MM.1S (cell line): ENCODE data around the gene MEGF10.
A peak's percentile ranks its signal among the peaks of the same experiment; 100 is the strongest.

ENCODE experiments used
- DNase-seq: peaks from one replicate; pipeline ENCODE4 v3.0.0-alpha.2; 2015
- H2AFZ ChIP-seq: fragments of 300-600 bp; sonication (generic); 2 replicates; pipeline ENCODE4 v1.6.0; 2016; ENCODE audit warnings: antibody characterized with exemption, low read length
- H3F3A ChIP-seq: fragments of 300-600 bp; sonication (generic); 2 replicates; pipeline ENCODE4 v1.6.1; 2016; ENCODE audit warnings: mild to moderate bottlenecking, antibody characterized with exemption, low read length, moderate library complexity, mixed read lengths; ENCODE audit not compliant: insufficient read depth
- H3K27ac ChIP-seq: fragments of 300-600 bp; sonication (generic); 2 replicates; pipeline ENCODE4 v1.5.1; 2016; ENCODE audit warnings: mild to moderate bottlenecking, low read length
- H3K27me3 ChIP-seq: fragments of 300-600 bp; sonication (generic); replicated peaks from 2 replicates; pipeline ENCODE4 v1.6.0; 2016; ENCODE audit warnings: low read length; ENCODE audit not compliant: insufficient read depth
- H3K36me3 ChIP-seq: fragments of 300-600 bp; sonication (generic); replicated peaks from 2 replicates; pipeline ENCODE4 v1.6.1; 2016; ENCODE audit warnings: mild to moderate bottlenecking, low read length, mixed read lengths; ENCODE audit not compliant: insufficient read depth
- H3K4me1 ChIP-seq: fragments of 300-600 bp; sonication (generic); 2 replicates; pipeline ENCODE4 v1.6.1; 2016; ENCODE audit warnings: low read length, mixed read lengths
- H3K4me2 ChIP-seq: fragments of 300-600 bp; sonication (generic); 2 replicates; pipeline ENCODE4 v1.6.0; 2016; ENCODE audit warnings: low read depth, low read length
- H3K4me3 ChIP-seq: fragments of 300-600 bp; sonication (generic); 2 replicates; pipeline ENCODE4 v1.5.1; 2016; ENCODE audit warnings: low read length, mixed read lengths
- H3K79me2 ChIP-seq: fragments of 300-600 bp; sonication (generic); 2 replicates; pipeline ENCODE4 v1.6.1; 2016; ENCODE audit warnings: mixed run types, low read length, mixed read lengths
- H3K9ac ChIP-seq: fragments of 300-600 bp; sonication (generic); 2 replicates; pipeline ENCODE4 v1.6.1; 2016; ENCODE audit warnings: low read length, mixed read lengths
- H3K9me2 ChIP-seq: fragments of 300-600 bp; sonication (generic); replicated peaks from 2 replicates; pipeline ENCODE4 v1.6.1; 2016; ENCODE audit warnings: mild to moderate bottlenecking, low read length, mixed read lengths; ENCODE audit not compliant: insufficient read depth
- H3K9me3 ChIP-seq: fragments of 300-600 bp; sonication (generic); replicated peaks from 2 replicates; pipeline ENCODE4 v1.6.1; 2016; ENCODE audit warnings: mild to moderate bottlenecking, low read length, mixed read lengths; ENCODE audit not compliant: insufficient read depth
- H4K20me1 ChIP-seq: fragments of 300-600 bp; sonication (generic); 2 replicates; pipeline ENCODE4 v1.6.1; 2016; ENCODE audit warnings: mild to moderate bottlenecking, low read length, moderate library complexity, mixed read lengths; ENCODE audit not compliant: insufficient read depth
- EZH2 ChIP-seq: fragments of 300-600 bp; sonication (generic); optimal IDR thresholded peaks from 2 replicates; pipeline ENCODE3; 2017; ENCODE audit warnings: low read depth, mild to moderate bottlenecking, antibody characterized with exemption, low read length, mixed read lengths
- EZH2phosphoT487 ChIP-seq: fragments of 300-600 bp; sonication (generic); IDR thresholded peaks from 2 replicates; pipeline ENCODE4 v1.6.1; 2018; ENCODE audit warnings: antibody characterized with exemption, low read length
- TF ChIP-seq, protein P1 (sequence below): fragments of 300-600 bp; sonication (generic); IDR thresholded peaks from 2 replicates; pipeline ENCODE4 v1.5.1; 2016; ENCODE audit warnings: antibody characterized with exemption, low read length, mixed read lengths

The MEGF10 gene

DNA sequence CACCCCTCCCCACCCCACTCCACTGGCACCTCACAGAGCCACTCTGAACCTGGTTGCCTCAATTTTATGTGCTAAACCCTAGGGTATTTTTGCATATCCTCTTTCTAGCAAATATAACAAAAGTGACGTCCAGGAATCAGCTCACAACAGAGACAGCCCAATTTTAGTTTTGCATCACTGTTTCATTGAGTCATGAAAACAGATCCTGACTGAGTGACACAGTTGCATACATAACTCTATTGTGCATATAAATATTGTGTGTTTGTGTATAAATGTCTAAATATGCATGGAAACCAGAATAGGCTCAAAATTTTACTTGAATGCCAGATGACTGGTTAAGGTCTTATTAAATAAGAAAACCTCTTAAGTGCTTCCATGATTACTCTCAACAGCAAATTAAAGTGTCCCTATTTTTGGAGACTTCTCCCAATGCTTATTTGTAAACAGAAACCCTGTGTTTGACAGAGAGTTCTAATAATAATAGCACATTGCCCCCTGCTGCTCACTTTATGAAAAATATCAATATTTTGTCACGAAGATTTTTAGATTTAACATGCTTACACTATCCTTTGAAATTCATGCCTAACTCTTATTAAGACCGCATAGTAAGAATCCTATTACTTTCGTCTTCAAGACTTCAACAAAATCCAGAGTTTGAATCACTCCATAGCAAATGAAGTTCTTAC, 151.3 kb downstream of the MEGF10 start:
- H2AFZ ChIP-seq, result no peak overlapping the region
- no peaks in the 10 kb centered on the region for H3F3A ChIP-seq
- H3K36me3 ChIP-seq, result no peaks in the 10 kb centered on the region
- H3K9me2 ChIP-seq, result no peaks in the 10 kb centered on the region
- no peak overlapping the region for H3K9ac ChIP-seq
- peaks cover 8% of the 10 kb centered on the region for H3K4me1 ChIP-seq
- H3K4me3 ChIP-seq, result no peak overlapping the region
- H3K27me3 ChIP-seq, result no peaks in the 10 kb centered on the region
- peak; percentile 18 for DNase-seq
- TF ChIP-seq, protein P1, sequence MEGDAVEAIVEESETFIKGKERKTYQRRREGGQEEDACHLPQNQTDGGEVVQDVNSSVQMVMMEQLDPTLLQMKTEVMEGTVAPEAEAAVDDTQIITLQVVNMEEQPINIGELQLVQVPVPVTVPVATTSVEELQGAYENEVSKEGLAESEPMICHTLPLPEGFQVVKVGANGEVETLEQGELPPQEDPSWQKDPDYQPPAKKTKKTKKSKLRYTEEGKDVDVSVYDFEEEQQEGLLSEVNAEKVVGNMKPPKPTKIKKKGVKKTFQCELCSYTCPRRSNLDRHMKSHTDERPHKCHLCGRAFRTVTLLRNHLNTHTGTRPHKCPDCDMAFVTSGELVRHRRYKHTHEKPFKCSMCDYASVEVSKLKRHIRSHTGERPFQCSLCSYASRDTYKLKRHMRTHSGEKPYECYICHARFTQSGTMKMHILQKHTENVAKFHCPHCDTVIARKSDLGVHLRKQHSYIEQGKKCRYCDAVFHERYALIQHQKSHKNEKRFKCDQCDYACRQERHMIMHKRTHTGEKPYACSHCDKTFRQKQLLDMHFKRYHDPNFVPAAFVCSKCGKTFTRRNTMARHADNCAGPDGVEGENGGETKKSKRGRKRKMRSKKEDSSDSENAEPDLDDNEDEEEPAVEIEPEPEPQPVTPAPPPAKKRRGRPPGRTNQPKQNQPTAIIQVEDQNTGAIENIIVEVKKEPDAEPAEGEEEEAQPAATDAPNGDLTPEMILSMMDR, result peak; percentile 35; the same call in 1 of the 2 replicates
- TF ChIP-seq EZH2phosphoT487, result no peak
- no peak overlapping the region for H3K4me2 ChIP-seq
- H4K20me1 ChIP-seq, result no peaks in the 10 kb centered on the region
- no peaks in the 10 kb centered on the region for H3K79me2 ChIP-seq
- H3K9me3 ChIP-seq, result no peaks in the 10 kb centered on the region
- no peak overlapping the region for H3K27ac ChIP-seq

DNA sequence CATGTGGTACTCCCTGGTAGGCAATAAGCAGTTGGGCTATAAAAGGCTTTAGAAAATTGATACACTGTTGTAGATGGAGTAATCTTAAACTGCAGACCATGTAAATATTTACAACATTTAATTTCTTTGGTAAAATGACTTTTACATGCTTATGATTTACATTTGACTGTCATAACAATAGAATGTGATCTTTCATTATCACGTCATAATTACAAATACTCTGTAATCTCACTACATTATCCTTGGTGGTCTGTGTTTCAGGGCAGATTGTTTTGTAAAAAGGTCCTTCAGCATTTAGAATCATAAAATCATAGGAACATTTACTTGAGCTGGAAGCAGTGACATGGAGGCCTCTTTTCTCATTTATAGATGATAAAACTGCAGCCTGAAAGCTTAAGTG, 153.6 kb downstream of the MEGF10 start:
- Histone ChIP-seq H3K36me3 (no peaks in the 10 kb centered on the region), H3K9me2 (no peaks in the 10 kb centered on the region), H3K9ac (no peak overlapping the region), H3K4me1 (peaks cover 8% of the 10 kb centered on the region), H3K4me2 (no peak overlapping the region), H3K79me2 (no peaks in the 10 kb centered on the region), H2AFZ (no peak overlapping the region), H4K20me1 (no peaks in the 10 kb centered on the region), H3K27ac (no peak overlapping the region), H3K9me3 (no peaks in the 10 kb centered on the region), H3F3A (no peaks in the 10 kb centered on the region), H3K4me3 (no peak overlapping the region), H3K27me3 (no peaks in the 10 kb centered on the region)
- no peak for TF ChIP-seq EZH2
- no peak for TF ChIP-seq EZH2phosphoT487
- TF ChIP-seq, protein P1, result no peak
- DNase-seq, result no peak

DNA sequence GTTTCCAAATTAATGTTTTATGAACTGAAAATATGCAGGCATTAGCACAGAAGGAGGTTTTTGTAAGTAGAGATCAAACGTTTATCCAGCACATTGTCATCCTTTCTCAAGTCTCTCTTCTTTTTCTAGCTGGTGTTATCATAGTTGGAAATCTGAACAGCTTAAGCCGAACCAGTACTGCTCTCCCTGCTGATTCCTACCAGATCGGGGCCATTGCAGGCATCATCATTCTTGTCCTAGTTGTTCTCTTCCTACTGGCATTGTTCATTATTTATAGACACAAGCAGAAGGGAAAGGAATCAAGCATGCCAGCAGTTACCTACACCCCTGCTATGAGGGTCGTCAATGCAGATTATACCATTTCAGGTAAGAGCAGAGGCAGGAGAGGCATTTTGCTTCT, 154.7 kb downstream of the MEGF10 start:
- peaks cover 8% of the 10 kb centered on the region for H3K4me1 ChIP-seq
- H3K79me2 ChIP-seq, result no peaks in the 10 kb centered on the region
- no peaks in the 10 kb centered on the region for H3K27me3 ChIP-seq
- no peaks in the 10 kb centered on the region for H3K9me2 ChIP-seq
- no peaks in the 10 kb centered on the region for H3F3A ChIP-seq
- H3K27ac ChIP-seq, result no peak overlapping the region
- no peak overlapping the region for H3K4me3 ChIP-seq
- H3K4me2 ChIP-seq, result no peak overlapping the region
- H3K9ac ChIP-seq, result no peak overlapping the region
- TF ChIP-seq EZH2 (no peak), EZH2phosphoT487 (no peak)
- TF ChIP-seq, protein P1, result no peak
- no peaks in the 10 kb centered on the region for H4K20me1 ChIP-seq
- no peaks in the 10 kb centered on the region for H3K9me3 ChIP-seq
- H3K36me3 ChIP-seq, result no peaks in the 10 kb centered on the region
- no peak overlapping the region for H2AFZ ChIP-seq
- DNase-seq, result no peak
